GM21619 (cell line): Measurements from ENCODE around the gene PACS2.
"Not testable (repeated sequence)": the region's sequence is repeated elsewhere in the genome, so short reads cannot be mapped to it uniquely, and the experiment has no call there.

Experiments used
- ATAC-seq: cut with Tn5 transposase; IDR thresholded peaks from one replicate; pipeline ENCODE4 v1.9.1; 2021; ENCODE audit not compliant: unreplicated experiment

Gene PACS2

DNA sequence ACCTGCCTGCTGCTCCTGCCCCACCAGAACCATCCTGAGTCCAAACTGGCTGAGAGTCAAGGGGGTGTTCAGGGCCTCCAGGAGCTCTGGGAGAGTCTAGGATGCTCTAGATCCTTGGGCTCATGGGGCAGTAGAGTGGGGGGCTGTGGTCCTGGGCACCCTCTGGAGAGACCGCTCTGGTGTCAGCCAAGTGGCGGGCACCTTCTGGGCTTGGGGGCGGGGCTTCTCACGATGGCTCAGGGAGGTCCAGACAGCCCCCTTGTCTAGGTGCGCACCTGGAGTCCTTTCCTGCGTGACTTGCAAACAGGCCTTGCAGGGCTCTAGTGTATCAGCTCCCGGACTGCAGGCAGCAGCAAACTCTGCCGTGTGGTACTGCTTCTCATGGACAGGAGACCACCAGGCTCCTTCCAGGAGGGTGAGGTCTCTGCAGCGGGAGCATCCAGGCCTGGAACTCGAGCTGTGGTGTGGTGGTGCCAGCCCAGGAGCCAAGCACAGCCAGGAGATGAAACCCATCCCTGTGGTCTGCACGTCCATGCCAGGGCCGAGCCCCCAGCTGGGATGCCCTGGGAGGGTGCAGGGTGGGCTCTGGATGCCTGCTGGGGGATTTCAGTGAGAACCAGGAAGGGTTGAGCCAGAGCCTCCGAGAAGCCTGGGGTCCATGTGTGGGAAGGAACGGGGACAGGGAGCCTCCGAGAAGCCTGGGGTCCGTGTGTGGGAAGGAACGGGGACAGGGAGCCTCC is 15.0 kb downstream of the PACS2 start:
- no peak for ATAC-seq

DNA sequence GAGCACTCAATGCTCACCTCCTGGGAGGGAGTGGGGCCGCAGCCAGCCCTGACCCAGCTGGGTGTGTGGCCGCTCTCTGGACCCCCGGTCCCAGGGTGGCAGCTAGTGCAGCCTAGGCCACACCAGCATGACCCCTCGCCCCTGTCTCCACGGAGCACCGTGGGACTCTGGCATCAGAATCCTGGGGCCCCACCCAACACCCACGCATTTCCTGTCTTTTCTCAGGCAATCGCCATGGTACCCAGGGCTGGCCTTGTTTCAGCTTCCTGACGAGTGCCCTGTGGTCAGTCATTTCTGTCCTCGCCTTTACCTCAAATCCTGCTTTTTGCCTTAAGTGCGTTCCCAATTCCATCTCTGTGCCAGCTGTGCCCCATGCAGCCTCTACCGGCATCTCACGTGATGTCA is 15.9 kb downstream of the PACS2 start:
- ATAC-seq: no peak

DNA sequence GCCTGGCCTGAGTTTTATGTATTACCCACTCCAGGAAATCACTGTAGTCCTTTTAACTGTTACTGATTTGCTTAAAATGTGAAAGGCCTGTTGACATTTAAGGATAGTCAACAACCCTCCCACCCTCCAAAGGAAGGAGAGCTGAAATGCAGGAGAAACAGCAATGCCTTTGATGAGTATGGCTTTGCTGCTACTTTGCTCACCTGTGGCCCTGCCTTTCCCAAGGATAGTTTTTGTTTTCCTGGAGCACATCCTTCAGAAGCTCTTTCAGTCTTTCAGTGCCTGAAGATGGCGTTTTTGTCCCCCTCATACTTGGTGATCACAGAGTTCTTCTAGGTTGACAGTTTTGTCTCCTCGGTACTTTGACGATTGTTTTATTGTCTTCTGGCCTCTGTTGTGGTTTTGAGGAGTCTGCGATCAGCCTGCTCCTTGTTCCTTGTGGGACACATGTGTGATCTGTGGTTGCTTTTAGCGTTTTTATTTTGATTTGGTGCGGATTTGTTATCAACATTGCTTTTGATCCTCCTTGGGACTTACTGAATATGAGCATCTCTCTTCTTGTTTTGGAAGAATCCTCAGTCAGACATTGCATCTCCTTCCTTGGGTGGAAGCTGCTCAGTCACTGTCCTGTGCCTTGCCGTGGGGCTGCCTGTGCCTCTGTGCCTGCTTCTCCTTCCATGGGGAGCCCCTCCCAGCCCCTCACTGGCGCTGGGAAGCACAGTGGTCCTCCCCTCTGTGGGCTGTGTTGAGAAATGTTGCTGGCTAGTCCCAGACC is 17.2 kb downstream of the PACS2 start:
- ATAC-seq: no peak

DNA sequence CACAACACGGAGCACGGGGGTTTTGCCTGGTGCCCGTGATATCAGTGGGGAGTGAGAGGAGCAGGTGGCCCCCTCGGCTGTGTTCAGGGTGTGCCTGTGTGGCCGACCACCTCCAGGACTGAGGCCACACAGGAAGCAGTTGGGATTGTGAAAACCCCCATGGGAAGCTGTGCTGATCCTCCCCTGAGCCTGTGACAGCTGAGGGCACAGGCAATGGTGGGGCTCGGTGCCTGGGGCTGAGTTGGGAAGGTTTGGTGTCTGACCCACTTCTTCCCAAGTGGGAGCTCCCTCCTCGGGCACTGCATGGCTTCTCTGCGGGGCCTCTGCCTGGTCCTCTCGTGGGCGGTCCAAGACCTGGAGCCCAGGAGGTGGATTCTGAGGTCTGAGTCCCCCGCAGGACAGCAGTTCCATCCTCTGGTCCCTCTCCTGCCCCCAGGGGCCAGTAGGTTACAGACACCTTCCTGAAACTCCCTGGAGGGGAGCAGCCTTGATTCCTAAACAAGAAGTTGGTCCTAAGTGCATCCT is 17.9 kb downstream of the PACS2 start:
- ATAC-seq: no peak

DNA sequence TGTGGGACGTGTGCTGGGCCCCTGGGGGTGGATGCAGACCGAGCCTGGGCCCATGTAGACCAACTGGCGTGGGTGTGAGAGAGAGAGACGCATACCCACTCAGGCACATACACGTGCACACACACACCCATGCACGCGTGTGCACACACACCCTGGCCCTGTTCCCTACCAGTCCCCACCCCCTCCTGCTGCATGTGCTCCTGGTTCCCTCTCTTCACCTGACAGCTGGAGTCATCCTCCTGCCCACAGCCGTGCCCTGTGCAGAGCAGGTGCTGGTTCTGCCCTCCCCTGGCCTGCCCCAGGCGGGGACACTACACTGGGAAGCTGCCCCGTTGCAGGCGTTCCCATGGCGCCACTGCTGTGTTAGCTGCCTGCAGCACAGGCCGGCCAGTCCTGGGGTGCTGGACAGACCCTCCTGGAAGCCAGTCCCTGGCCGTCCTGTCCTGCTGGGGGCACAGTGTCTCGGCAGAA is 18.5 kb downstream of the PACS2 start:
- no peak for ATAC-seq

DNA sequence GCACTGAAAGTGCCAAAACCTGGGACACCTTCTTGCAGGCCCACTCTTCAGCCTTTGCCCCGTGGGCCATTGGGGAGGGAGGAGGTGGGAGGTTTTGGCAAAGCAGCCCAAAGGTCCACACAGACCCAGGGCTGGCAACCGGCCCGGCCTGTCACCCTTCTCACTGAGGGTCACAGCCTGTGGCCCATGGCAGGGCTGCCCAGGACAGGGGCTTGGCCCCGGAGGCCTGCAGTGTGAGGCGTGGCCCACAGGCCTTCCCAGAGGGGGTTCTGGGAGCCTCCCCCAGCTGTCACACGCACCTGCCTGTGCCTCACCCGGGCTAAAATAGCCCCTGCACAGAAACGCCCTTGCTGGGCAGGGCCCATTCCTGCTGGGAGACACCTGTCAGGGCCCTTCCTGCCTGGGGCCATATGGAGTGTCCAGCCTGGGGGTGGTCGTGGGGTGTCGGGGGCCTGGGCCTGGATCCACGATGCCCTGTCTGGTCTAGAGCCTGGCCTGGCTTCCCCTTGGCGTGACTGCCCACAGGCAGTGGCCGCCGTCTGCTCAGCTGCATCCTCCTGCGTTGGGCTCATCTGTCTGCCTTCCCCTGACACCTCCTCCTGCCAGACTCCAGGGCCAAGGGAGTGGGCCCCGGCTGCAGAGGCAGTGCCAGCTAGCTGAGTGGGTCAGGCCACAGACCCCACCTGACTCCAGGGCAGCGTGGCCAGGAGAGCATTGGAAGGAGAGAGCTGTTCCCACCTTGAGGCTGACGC is 19.2 kb downstream of the PACS2 start:
- no peak for ATAC-seq

DNA sequence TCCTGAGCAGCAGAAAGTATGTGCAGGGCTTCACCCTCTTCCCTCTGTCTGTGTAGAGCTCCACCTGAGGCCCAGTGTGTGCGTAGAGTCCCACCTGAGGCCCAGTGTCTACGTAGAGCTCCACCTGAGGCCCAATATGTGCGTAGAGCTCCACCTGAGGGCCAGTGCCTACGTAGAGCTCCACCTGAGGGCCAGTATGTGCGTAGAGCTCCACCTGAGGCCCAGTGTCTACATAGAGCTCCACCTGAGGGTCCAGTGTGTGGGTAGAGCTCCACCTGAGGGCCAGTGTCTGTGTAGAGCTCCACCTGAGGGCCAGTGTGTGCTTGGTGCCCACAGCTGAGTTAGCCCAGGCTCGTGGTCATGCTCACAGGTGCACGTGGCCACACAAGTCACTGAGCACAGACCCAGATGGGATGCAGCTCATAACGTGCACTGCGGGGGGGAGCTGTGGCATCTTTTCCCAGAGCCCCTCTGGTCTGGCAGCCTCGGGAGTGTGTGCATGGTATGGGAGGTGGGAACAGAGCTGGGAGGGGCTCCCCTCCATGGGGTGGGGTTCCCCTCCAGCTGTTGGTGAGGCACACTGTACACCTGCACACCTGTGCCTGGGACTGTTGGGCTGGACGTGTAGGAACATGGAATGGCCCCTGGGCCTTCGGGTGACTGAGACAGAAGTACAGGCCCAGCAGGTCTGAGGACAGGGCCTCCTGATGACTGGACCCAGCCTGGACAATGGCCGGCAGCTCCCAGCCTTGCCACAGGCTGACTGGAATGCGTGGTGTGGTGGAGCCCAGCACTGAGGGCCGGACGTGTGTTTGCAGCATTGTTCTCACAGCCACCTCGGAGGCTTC is 20.1 kb downstream of the PACS2 start:
- no peak for ATAC-seq

DNA sequence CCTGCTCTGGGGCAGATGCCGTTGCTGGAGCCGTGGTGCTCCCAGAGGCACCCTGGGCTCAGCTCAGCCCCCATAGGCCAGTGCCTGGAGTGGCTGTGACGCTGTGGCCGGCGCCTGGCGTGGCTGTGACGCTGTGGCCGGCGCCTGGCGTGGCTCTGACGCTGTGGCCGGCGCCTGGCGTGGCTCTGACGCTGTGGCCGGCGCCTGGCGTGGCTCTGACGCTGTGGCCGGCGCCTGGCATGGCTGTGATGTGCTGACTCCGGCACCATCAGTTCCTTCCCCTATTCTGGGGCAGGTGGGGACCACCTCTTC is 20.6 kb downstream of the PACS2 start:
- ATAC-seq: not testable (repeated sequence)

DNA sequence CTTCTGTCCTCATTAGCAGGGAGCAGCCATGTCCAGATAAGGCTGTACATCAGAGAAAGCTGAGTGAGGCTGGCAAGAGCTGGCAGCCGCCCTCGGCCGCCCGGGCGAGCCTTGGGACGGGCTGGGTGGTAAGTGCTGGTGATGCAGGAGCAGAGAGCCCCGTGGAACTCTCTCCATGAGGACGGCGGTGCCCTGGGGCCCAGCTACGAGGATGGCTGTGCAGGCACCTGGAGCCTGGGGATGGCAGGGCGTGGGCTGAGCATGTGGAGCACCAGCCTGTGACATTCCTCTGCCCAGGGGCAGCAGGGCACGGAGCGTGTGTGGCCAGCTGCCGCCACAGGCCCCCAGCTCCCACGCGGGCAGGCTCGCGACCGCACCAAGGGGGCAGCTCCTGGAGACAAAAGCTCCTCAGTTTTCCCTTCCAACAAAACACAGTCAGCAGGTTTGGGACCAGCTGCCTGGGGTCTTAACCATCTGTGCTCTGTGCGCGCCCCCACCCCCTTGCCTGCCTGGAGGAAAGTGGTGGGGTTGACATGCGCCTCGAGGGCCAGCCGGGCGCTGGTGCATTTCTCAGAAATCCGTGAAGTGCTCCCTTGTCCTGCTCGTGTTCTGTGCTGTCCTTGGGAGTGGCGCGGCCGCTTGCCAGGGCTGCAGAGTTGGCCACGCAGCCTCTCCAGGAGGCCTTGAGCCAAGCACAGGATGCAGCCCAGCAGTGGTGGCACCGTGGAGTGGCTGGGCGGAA is 21.4 kb downstream of the PACS2 start:
- no peak for ATAC-seq

DNA sequence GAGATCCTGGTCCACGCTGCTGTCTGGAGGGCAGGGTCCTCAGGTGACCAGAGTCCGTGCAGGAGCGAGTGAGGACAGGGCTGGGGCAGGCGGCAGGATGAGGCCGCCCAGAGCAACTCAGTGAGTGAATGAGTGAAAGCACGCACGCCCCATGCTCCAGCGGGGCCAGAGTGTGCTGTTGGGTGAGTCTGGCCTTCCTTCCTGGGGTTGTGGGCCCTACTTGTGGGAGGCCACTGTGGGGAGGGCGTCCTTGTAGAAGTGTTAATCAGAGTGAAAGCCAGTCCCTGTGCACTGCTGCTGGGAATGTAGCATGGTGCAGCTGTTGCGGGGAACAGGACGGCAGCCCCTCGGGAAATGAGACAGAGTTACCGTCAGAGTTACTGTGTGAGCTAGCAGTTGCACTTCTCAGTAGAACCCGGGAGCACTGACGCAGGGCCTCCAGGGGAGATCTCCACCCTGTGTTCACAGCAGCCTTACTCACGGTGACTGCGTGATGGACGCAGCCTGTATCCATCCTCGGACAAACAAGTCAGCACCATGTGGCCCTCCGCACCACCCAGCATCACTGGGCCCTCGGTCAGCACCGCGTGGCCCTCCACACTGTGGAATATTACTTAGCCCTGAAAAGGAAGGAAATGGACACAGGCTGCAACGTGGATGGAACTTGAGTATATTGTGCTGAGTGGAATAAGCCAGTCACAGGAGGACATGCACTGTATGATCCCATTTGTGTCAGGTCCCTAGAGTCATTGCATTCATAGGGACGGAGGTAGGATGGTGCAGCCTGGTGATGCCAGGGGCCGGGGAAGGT is 22.1 kb downstream of the PACS2 start:
- ATAC-seq: no peak

DNA sequence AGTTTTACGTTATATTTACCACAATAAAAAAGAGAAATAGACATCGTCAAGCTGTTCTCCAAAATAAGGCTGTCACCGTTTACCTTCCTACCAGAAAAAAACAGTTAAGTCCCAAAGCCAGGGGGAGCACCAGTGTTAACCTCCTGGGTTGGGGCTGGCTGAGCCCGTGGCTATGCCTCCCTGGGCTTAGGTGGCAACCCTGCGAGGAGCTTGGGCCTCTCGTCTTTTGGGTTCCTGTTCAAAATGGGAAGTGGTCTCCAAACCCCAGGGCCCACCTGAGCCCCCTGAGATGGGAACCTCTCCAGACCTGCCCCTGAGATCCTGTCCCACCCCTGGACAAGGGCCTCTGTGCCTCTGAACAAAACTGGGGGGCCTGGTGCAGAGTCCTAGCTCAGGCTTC is 22.9 kb downstream of the PACS2 start:
- ATAC-seq: no peak

DNA sequence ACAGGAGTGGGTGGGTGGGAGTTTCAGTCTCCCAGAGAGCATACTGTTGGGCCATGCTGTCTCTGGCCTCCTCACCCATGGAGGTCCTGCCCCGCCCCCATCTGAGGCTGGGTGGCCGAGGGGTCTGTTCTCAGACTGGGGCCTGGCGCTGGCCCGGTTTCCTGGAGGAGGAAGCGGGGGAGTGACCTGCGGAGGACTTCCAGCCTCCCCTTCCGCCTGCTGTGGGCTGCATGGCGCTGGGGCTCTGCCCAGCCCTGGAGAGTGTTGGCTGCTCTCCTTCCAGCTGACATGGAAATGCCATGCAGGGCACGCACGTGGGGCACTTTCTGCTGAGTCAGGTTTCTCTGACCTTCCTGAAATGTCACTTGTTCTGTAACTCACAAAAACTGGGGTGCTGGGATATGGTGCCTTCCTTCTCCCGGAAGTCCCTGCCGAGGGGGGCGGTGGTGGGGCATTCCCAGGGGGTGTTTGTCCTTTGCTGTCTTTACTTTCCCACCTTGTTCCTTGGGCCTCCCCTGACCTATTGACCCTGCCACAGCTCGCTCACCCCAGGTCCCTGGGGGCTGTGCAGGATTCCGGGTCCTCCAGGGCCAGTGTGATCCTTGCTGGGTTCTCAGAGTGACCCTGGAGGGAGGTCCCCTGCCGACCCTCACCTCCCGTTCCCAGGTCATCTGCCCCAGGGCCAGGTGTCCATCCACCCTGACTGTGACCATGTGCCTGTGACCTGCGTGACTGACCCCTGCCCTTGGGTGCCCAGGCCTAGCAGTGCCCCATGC is 23.6 kb downstream of the PACS2 start:
- no peak for ATAC-seq

DNA sequence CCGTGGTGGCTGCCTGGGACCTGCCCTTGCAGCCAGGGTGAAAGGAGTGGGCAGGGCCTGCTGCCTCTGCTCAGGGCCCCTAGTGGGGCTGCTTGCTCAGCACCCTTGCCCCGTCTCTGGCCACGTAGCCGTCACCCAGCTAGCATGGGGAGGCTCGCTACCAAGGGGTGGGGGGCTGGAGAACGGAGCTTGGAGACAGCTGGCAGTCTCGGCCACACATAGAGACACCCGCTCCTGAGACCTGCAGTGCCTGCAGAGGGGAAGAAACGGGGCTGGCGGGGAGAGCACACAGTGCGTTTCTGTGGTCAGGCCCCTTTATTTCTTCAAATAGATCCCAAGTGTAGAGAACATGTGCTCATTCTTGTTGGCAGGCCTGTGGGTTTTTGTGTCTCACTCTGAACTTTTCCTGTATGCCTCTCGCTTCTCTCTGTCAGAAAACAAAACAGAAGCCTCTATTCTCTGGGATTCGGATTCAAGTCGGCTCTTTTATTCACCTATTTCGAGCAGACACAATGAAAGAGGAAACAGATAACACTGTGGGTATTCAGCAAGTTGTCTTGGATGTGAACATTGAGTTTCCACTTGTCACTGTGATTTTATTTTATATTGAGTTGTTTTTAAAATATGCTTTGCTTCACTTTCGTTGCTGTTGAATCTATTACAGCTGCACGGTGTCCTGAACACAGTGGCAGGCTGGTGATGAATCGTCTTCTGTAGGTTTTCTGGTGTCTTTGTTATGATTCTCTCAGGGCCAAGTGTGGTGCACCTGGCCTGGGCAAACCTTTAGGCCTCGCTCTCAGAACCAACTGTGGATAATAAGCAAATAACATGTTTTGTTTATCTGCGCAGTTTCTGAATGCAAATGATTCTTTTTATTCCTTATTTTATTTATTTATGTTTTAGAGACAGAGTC is 26.5 kb downstream of the PACS2 start:
- ATAC-seq: no peak

DNA sequence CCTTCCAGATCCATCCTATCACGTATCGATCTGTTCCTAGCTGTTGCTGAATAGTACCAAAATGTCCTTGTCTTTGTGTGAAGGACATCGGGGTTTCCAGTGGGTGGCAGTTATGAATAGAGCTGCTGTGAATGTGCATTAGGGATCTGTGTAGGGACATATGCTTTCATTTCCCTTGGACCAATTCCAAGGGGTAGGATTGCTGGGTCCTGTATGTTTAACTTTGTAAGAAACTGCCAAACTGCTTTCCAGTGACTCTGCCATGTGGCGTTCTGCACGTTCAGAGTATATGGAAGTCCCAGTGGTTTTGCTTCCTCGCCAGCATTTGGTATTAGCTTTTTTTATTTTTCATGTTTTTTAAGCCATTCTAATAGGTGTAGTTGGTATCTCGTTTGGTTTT is 28.6 kb downstream of the PACS2 start:
- no peak for ATAC-seq

DNA sequence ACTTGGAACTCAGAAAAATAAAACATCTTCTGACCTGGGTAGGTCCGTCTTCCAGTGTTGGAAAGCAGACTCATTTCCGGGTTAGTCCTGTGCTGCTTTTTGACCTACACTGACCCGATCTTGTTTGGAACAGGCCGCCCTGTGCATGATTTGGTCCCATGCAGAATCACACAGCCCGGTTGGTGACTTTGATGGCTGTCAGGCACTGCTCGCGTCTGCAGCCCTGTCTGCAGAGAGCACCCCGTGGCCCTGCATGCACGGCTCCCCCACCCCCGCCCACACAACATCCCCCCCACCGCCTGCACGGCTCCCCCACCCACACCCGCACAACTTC is 31.6 kb downstream of the PACS2 start:
- no peak for ATAC-seq

DNA sequence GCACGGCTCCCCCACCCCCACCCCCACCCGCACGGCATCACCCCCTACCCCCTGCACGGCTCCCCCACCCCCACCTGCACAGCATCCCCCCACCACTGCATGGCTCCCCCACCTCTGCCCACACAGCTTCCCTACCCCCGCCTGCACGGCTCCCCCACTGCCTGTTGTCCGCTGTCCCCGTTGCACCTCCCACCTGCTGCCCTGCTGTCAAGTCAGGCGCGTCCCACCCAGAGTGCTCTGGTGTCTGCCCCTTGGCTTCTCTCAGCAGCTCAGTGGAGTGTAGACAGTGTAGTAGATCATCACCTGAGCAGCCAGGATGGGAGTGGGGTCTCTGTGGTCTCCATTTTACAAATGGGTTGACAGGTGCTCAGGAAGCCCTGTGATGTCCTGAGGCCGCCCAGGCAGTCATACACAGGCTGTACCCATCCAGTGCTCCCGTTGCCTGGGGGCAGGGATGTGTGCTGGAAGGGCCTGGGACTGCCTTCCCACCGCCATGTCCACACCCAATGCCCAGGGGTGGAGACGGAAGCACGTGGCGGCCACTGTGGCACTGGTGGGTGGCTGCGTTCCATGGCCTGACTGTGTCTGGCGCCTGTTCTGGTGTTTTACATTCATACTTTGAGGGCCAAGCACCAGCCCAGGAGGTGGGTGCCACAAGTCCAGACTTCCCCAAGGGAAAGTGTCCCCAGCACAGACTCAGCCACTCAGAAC is 32.5 kb downstream of the PACS2 start:
- no peak for ATAC-seq

DNA sequence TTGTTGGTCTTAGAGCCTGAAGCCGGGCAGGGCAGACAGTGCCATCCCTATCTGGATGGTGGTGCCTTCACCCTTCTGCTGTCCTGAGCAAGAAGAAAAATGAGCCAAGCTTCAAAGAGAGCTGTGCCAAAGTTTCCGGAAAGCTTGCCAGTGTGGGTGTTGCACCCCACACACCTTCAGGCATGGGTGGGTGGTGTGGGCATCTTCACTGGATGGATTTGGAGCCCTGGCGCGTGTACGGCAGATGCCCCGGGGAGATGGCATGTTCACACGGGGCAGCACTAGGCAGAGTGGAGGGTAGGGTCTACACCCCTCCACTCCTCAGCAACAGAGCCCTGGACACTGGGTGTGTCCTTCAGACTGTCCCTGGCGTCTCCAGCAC is 33.0 kb downstream of the PACS2 start:
- no peak for ATAC-seq
